Peyer's patch (tissue), 4 donors: ENCODE results near the gene LGALS4. TPM values are rescaled to one million over a fixed set of nuclear protein-coding genes. Genes with fewer than 3 reads are reported as not detected.
"Not testable (repeated sequence)": the region's sequence is repeated elsewhere in the genome, so short reads cannot be mapped to it uniquely, and the experiment has no call there.

ENCODE experiments used
- DNase-seq, 3 donors: peaks; one replicate each; pipeline ENCODE4 v3.0.0-alpha.2; 2017 to 2019
- H3K27ac ChIP-seq, 4 donors: fragments of 200-600 bp; sonication (generic); one replicate each; pipeline ENCODE4 v1.5.1; 2016 to 2019
- H3K27me3 ChIP-seq, 2 donors: fragments of 200-600 bp; sonication (generic); one replicate each; pipeline ENCODE4 v1.5.1; 2019
- H3K36me3 ChIP-seq, 3 donors: fragments of 200-600 bp; sonication (generic); one replicate each; pipeline ENCODE4 v1.5.1; 2016 to 2019
- H3K4me1 ChIP-seq, 4 donors: fragments of 200-600 bp; sonication (generic); one replicate each; pipeline ENCODE4 v1.5.1; 2016 to 2019
- H3K4me3 ChIP-seq, 4 donors: fragments of 200-600 bp; sonication (generic); 1 replicate in 3 of 4; 2 replicates in 1 of 4; pipeline ENCODE4 v1.5.1; 2016 to 2019; ENCODE audit warnings: mild to moderate bottlenecking in 1 of 4
- H3K9me3 ChIP-seq, 4 donors: fragments of 200-600 bp; sonication (generic); one replicate each; pipeline ENCODE4 v1.5.1; 2016 to 2019; ENCODE audit warnings: mild to moderate bottlenecking in 1 of 4
- POLR2A ChIP-seq, 2 donors: fragments of 450-650 bp; IDR thresholded peaks; one replicate each; pipeline ENCODE4 v1.5.1; 2017; ENCODE audit warnings: antibody characterized with exemption in 2 of 2, mild to moderate bottlenecking in 2 of 2, moderate library complexity in 2 of 2
- total RNA-seq, 4 donors: library from RNA; depleted of rRNA; stranded (reverse); fragments of >200 nt; gene quantifications; one replicate each; pipeline ENCODE4 v1.1.0, GENCODE V29; 2016
- TF ChIP-seq, protein P1 (sequence below), 6 experiments: fragments of 450-650 bp in 4 of 6; fragments of 200-600 bp in 2 of 6; sonication (generic) in 1 of 6; IDR thresholded peaks; one replicate each; pipeline ENCODE4 v1.5.1; 2017 to 2019; ENCODE audit warnings: antibody characterized with exemption in 6 of 6, mild to moderate bottlenecking in 3 of 6, moderate library complexity in 1 of 6

Gene LGALS4
- total RNA-seq, 4 donors from 2014 or later: 1,215 to 4,170 (median 2,579) TPM

DNA sequence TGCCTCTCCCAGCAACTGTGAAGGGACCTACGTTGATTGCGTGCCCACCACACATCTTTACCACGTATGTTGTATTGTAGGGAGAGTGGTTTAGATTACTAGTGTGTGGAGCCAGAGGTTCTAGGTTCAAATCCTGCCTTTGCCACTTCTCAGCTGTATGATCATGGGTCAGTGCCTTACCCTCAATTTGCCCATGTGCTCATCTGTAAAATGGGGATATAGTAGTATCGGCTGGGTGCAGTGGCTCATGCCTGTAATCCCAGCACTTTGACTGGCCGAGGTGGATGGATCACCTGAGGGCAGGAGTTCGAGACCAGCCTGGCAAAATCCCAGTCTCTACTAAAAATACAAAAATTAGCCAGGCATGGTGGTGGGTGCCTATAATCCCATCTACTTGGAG, 578 bp upstream of the LGALS4 start:
- H3K4me3 ChIP-seq: peak overlapping the region in 2 of 4 donors; percentile 40 to 56
- peaks cover 0 to 21% (median 2%) of the 10 kb centered on the region in 4 donors for H3K4me1 ChIP-seq
- DNase-seq: no peak
- H3K36me3 ChIP-seq: peaks cover 0 to 24% (median 0%) of the 10 kb centered on the region in 3 donors
- H3K27me3 ChIP-seq: no peaks in the 10 kb centered on the region
- no peak for TF ChIP-seq POLR2A (IDR thresholded peaks at IDR 0.05)
- TF ChIP-seq, protein P1, sequence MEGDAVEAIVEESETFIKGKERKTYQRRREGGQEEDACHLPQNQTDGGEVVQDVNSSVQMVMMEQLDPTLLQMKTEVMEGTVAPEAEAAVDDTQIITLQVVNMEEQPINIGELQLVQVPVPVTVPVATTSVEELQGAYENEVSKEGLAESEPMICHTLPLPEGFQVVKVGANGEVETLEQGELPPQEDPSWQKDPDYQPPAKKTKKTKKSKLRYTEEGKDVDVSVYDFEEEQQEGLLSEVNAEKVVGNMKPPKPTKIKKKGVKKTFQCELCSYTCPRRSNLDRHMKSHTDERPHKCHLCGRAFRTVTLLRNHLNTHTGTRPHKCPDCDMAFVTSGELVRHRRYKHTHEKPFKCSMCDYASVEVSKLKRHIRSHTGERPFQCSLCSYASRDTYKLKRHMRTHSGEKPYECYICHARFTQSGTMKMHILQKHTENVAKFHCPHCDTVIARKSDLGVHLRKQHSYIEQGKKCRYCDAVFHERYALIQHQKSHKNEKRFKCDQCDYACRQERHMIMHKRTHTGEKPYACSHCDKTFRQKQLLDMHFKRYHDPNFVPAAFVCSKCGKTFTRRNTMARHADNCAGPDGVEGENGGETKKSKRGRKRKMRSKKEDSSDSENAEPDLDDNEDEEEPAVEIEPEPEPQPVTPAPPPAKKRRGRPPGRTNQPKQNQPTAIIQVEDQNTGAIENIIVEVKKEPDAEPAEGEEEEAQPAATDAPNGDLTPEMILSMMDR (IDR thresholded peaks at IDR 0.05): no peak
- H3K27ac ChIP-seq: peak overlapping the region in 3 of 4 donors; percentile 75 to 96 (median 85)
- H3K9me3 ChIP-seq: no peaks in the 10 kb centered on the region

DNA sequence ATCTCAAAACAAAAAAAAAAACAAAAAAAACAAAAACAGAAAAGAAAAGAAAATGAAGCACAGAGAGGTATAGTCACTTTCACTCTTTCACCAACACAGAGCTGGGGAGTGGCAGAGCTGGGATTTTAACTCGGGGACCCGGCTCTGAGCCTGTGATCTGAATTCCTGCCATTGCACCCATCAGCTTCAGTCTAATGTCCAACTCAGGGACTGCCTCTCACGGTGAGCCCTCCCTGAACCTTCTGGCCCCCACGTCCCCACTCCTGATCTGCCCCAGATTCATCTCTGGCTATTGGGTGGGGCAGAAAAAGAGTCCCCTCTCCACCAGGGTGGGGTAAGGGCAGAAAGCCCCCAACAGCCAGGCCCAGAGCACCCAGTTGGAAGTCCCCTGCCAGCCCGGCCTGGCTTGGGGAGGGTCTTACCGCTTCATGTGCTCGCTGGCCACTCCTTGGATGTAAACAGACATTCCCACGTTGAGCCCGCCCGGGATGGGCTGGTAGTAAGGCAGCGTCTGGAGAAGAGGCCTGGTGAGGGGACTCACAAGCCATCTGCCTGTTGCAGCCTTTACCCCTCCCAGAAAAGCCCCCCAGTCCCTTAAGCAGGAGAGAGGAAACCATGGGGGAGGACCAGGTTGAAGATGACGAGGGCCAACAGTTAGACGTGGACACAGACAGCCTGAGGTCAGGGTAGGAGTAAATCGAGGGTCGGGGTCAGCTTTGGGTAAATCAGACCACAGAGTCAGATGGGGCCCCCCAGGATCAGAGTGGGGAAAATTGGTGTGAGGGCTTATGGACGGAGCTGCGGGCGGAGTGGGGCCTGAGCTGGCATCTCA, 520 bp downstream of the LGALS4 start:
- Histone ChIP-seq H3K4me1 (peaks cover 0 to 13% (median 2%) of the 10 kb centered on the region in 4 donors), H3K36me3 (peaks cover 0 to 18% (median 0%) of the 10 kb centered on the region in 3 donors), H3K27me3 (no peaks in the 10 kb centered on the region), H3K9me3 (no peaks in the 10 kb centered on the region), H3K4me3 (peak overlapping the region in 3 of 4 donors; percentile 37 to 67 (median 64)), H3K27ac (peak overlapping the region in 3 of 4 donors; percentile 79 to 97 (median 88))
- peak in 1 of 3 donors; percentile 64 for DNase-seq
- TF ChIP-seq, protein P1 (IDR thresholded peaks at IDR 0.05): no peak
- TF ChIP-seq POLR2A (IDR thresholded peaks at IDR 0.05): no peak

DNA sequence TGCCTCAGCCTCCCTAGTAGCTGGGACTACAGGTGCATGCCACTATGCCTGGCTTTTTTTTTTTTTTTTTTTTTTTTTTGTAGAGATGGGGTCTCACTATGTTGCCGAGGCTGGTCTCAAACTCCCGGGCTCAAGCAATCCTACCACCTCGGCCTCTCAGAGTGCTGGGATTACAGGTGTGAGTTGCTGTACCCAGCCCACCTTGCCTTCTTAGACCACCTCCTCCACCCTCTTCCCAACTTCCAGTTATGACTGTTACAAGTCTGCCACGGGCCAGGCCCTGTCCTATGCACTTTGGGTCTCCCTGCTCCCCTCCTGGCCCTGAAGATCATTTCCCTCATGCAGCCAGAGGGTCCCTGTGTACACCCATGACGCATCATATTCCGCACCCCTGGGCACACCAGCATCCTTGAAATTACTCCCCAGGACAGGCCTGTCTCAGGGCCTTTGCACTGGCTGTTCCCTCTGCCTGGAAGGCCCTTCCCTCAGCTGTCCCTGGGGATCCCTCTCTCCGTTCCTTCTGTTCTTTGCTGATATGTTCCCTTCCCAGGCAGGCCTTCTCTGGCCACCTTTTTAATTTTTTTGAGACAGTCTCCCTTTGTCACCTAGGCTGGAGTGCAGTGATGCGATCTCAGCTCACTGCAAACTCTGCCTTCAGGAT, 3.0 kb downstream of the LGALS4 start:
- peaks cover 0 to 27% (median 0%) of the 10 kb centered on the region in 3 donors for H3K36me3 ChIP-seq
- peaks cover 0 to 8% (median 0%) of the 10 kb centered on the region in 4 donors for H3K4me1 ChIP-seq
- H3K4me3 ChIP-seq: peak overlapping the region in 2 of 4 donors; percentile 64 to 67
- DNase-seq: no peak
- peak overlapping the region in 1 of 4 donors; percentile 70 for H3K27ac ChIP-seq
- H3K9me3 ChIP-seq: no peaks in the 10 kb centered on the region
- no peaks in the 10 kb centered on the region for H3K27me3 ChIP-seq
- TF ChIP-seq, protein P1 (IDR thresholded peaks at IDR 0.05): no peak
- TF ChIP-seq POLR2A (IDR thresholded peaks at IDR 0.05): no peak

DNA sequence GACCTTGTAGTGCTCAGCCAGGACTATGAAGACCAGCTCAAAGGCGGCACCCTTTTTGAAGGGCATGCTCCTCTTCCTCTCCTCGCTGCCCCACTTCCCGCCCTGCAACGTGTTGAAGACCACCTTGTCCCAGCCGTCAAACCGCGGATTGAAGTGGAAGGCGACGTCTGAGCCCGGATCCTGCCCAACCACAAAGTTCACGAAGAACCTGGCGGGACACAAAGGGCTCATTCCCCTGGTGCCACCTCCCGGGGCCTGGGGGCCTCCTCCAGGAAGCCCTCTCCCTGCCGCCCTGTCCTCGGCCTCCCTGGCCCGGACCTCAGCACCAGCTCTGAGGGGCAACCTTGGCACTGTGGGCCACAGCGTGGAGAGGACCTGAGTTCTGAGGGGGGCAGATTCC, 4.0 kb downstream of the LGALS4 start:
- Histone ChIP-seq H3K4me3 (peak overlapping the region in 2 of 4 donors; percentile 17 to 67), H3K36me3 (peaks cover 0 to 37% (median 0%) of the 10 kb centered on the region in 3 donors), H3K27ac (peak overlapping the region in 1 of 4 donors; percentile 50), H3K9me3 (no peaks in the 10 kb centered on the region), H3K4me1 (peaks cover 0 to 8% (median 0%) of the 10 kb centered on the region in 4 donors), H3K27me3 (no peaks in the 10 kb centered on the region)
- TF ChIP-seq POLR2A (IDR thresholded peaks at IDR 0.05): no peak
- TF ChIP-seq, protein P1 (IDR thresholded peaks at IDR 0.05): no peak
- no peak for DNase-seq

DNA sequence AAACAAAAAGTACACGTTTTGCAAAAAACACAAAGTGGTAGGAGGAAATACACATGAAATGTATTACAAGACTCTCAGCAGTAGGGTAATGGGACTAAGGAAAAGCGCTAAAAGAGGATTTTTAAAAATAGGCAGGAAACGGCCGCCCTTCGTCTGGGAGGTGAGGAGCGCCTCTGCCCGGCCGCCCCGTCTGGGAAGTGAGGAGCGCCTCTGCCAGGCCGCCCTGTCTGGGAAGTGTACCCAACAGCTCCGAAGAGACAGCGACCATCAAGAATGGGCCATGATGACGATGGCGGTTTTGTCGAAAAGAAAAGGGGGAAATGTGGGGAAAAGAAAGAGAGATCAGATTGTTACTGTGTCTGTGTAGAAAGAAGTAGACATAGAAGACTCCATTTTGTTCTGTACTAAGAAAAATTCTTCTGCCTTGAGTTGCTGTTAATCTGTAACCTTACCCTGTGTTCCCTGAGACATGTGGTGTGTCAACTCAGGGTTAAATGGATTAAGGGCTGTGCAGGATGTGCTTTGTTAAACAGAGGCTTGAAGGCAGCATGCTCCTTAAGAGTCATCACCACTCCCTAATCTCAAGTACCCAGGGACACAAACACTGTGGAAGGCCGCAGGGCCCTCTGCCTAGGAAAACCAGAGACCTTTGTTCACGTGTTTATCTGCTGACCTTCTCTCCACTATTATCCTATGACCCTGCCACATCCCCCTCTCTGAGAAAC, 5.2 kb downstream of the LGALS4 start:
- not testable (repeated sequence) for H3K4me3 ChIP-seq, H3K9me3 ChIP-seq, H3K27me3 ChIP-seq, H3K4me1 ChIP-seq, DNase-seq
- H3K27ac ChIP-seq: peak overlapping the region in 2 of 4 donors; percentile 26 to 49
- peaks cover 0 to 47% (median 0%) of the 10 kb centered on the region in 3 donors for H3K36me3 ChIP-seq
- peak in 1 of 2 donors; percentile 28 for TF ChIP-seq POLR2A (IDR thresholded peaks at IDR 0.05)
